ENCODE results near the gene TNFAIP8. TPM values are rescaled to one million over a fixed set of nuclear protein-coding genes. Genes with fewer than 3 reads are reported as not detected.

The TNFAIP8 gene
- total RNA-seq (2016; rRNA removed; fragmentation: Illumina TruSeq; extraction: Trizol), result 11.2 and 14.9 TPM in 2 replicates
- 3.2 and 3.7 TPM in 2 replicates for total RNA-seq (2016; cell fraction: cytosol; rRNA removed; fragmentation: Illumina TruSeq; extraction: Trizol; ENCODE audit: low read depth)
- 13.3 and 15.4 TPM in 2 replicates for total RNA-seq (2016; cell fraction: insoluble cytoplasmic fraction; rRNA removed; fragmentation: Illumina TruSeq; extraction: Trizol)
- 7.0 and 8.4 TPM in 2 replicates for total RNA-seq (2016; cell fraction: membrane; rRNA removed; fragmentation: Illumina TruSeq; extraction: Trizol)
- 3.7 and 5.8 TPM in 2 replicates for total RNA-seq (2016; cell fraction: nucleus; rRNA removed; fragmentation: Illumina TruSeq; extraction: Trizol)
- 4.9 and 6.4 TPM in 2 replicates for polyA plus RNA-seq (2011; rRNA removed)
- 6.7 and 7.1 TPM in 2 replicates for polyA plus RNA-seq (2011; cell fraction: cytosol; rRNA removed)
- 2.5 TPM in 2 replicates for polyA plus RNA-seq (2011; cell fraction: nucleus; rRNA removed)
- 6.2 and 6.6 TPM in 2 replicates for polyA plus RNA-seq (2012)
- polyA plus RNA-seq (2016; cell fraction: cytosol; fragmentation: Illumina TruSeq; extraction: Trizol; ENCODE audit: low read depth), result 1.0 and 1.2 TPM in 2 replicates
- polyA plus RNA-seq (2016; cell fraction: insoluble cytoplasmic fraction; fragmentation: Illumina TruSeq; extraction: Trizol; ENCODE audit: low read depth), result 16.1 and 16.3 TPM in 2 replicates
- polyA plus RNA-seq (2016; cell fraction: membrane; fragmentation: Illumina TruSeq; extraction: Trizol; ENCODE audit: low read depth), result 2.5 and 2.7 TPM in 2 replicates
- 5.1 and 5.5 TPM in 2 replicates for polyA plus RNA-seq (2016; cell fraction: nucleus; fragmentation: Illumina TruSeq; extraction: Trizol; ENCODE audit: insufficient read depth, low read depth)
- 3.0 and 11.3 TPM in 2 replicates for polyA minus RNA-seq (2011; rRNA and poly(A)+ RNA removed; ENCODE audit: low replicate concordance)
- 8.5 and 9.0 TPM in 2 replicates for polyA minus RNA-seq (2011; cell fraction: cytosol; rRNA and poly(A)+ RNA removed)
- polyA minus RNA-seq (2011; cell fraction: nucleus; rRNA and poly(A)+ RNA removed), result 5.5 and 10.3 TPM in 2 replicates
- percentile 59 among the genes with signal in this experiment for Bru-seq, nascent RNA
- percentile 45 among the genes with signal in this experiment for BruChase-seq, experiment 1, labeled RNA remaining after a 6-hour chase
- BruChase-seq, experiment 2, labeled RNA remaining after a 2-hour chase, result percentile 56 among the genes with signal in this experiment
- long read RNA-seq, experiment 1, transcript TNFAIP8-201 (2 exons, 795 nt), result major isoform, 11 of 13 reads
- long read RNA-seq, experiment 1, partial matches to known transcripts, result 0 of 13 reads
- long read RNA-seq, experiment 1, other reads (novel, unspliced or antisense), result 2 of 13 reads
- long read RNA-seq, experiment 2, partial matches to known transcripts, result 0 of 9 reads
- long read RNA-seq, experiment 2, other reads (novel, unspliced or antisense), result 6 of 9 reads

DNA sequence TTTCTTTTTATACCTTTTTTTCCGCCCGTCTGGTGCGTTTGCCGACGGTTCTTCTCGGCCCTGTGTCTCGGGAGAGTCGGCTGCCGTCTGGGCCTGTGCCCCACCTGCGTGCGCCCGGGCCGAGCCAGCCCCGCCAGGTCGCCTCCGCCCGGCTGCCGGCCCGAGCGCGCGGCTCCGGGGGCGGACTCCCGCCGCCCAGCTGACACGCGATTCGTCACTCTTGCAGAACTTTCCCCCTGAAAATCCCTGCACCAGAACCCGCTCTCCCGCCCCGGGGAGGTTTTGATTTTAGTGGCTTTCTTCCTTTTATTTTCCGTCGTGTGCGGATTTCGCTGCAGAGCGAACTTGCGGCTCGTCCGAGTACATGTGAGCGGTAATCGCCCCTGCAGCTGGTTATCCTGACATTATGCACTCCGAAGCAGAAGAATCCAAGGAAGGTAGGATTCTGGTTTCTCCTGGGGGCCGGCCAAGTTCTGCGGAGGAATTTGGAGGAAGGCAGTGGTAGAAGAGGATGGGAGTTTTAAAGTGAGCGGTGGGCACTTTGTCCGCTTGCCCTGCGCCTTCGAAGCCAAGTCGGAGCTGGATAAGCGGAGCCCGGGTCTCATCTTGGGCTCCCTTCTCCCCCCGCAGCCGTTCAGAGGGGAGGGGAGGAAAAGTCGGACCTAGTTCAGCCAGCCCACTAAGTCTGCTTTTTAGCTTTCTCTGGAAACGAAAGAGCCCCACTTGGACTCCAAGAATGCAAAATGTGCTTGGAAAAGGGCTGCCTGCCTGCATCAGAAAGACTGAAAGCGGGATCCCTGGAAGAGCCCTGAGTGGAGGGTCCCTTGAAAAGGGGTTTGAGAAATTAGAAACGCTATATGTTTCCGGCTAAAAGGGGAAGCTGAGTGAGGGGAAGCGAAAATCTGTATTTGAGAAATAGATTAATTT is at the start of gene TNFAIP8:
TNFAIP8 (plus strand) TSS at position 335 of the 927 bp plus-strand sequence; CDS start at position 407, 72 bp downstream.
- Histone ChIP-seq H3K4me1 (ENCODE audit: insufficient read depth, low read length) (peaks cover 20% of the 10 kb centered on the region), H3K36me3 (replicated peaks in 1 of 2; ENCODE audit: control insufficient read depth in 1 of 2, insufficient read depth in 2 of 2, low read length in 2 of 2) (no peaks in the 10 kb centered on the region), H3K9ac (ENCODE audit: insufficient read depth, low read depth, low read length) (0 out of 2 replicates have a peak within 1 kb of the TSS, but pooled peaks have one; percentile 44), H3K9me3 (ENCODE audit: low read length) (no peaks in the 10 kb centered on the region), H3K27ac (ENCODE audit: extremely low read length, insufficient read depth, low read length) (no peak within 1 kb of the TSS), H3K4me2 (ENCODE audit: low read depth, low read length) (peak within 1 kb of the TSS; percentile 78), H2AFZ (ENCODE audit: low read length) (no peak within 1 kb of the TSS), H3K79me2 (ENCODE audit: insufficient read depth, low read length) (no peaks in the 10 kb centered on the region), H4K20me1 (ENCODE audit: insufficient read depth, low read length) (no peaks in the 10 kb centered on the region), H3K27me3 (ENCODE audit: control insufficient read depth in 1 of 2, insufficient read depth in 2 of 2, low read length in 2 of 2) (no peaks in the 10 kb centered on the region), H3K4me3 (replicated peaks in 1 of 3; ENCODE audit: insufficient read depth in 1 of 3, low read depth in 2 of 3, low read length in 3 of 3) (peak within 1 kb of the TSS; percentile 45 to 65 (median 61))
- FAIRE-seq (no peak), DNase-seq (ENCODE audit: low spot score) (peak; percentile 5), ATAC-seq (peak; percentile 96)
- 26% methylated on average over 60 of the region's 60 CpGs for WGBS (ENCODE audit: low lambda C conversion rate)
- BruUV-seq (replicated peaks), result no TSS peak
- ChIA-PET POLR2A (no interaction called here), CTCF (ENCODE audit: low intra/inter-chr PET ratio, low total read pairs) (no interaction called here)
- intact Hi-C loops (cut with micrococcal nuclease; ENCODE audit: unreplicated experiment) (no loop called here), in situ Hi-C loops (cut with HindIII; ENCODE audit: extremely low pct_ligation_motif_present, low pct_unique_long_range_greater_than_20kb) (no loop called here)
- 0 out of 2 replicates have a peak, but pooled peaks have one; percentile 22 for TF ChIP-seq YEATS4 (CRISPR knock-in tag; IDR thresholded peaks at IDR 0.05; ENCODE audit: borderline replicate concordance)
- no peak for TF ChIP-seq CBX2 (IDR thresholded peaks at IDR 0.05; ENCODE audit: low read depth, low read length)
- no peak for TF ChIP-seq CBX2 (CRISPR knock-in tag; IDR thresholded peaks at IDR 0.05; ENCODE audit: low read depth)
- peak; percentile 49 for TF ChIP-seq ASH2L (IDR thresholded peaks at IDR 0.05; ENCODE audit: insufficient read length, low read depth, low read length)
- TF ChIP-seq, protein P1, sequence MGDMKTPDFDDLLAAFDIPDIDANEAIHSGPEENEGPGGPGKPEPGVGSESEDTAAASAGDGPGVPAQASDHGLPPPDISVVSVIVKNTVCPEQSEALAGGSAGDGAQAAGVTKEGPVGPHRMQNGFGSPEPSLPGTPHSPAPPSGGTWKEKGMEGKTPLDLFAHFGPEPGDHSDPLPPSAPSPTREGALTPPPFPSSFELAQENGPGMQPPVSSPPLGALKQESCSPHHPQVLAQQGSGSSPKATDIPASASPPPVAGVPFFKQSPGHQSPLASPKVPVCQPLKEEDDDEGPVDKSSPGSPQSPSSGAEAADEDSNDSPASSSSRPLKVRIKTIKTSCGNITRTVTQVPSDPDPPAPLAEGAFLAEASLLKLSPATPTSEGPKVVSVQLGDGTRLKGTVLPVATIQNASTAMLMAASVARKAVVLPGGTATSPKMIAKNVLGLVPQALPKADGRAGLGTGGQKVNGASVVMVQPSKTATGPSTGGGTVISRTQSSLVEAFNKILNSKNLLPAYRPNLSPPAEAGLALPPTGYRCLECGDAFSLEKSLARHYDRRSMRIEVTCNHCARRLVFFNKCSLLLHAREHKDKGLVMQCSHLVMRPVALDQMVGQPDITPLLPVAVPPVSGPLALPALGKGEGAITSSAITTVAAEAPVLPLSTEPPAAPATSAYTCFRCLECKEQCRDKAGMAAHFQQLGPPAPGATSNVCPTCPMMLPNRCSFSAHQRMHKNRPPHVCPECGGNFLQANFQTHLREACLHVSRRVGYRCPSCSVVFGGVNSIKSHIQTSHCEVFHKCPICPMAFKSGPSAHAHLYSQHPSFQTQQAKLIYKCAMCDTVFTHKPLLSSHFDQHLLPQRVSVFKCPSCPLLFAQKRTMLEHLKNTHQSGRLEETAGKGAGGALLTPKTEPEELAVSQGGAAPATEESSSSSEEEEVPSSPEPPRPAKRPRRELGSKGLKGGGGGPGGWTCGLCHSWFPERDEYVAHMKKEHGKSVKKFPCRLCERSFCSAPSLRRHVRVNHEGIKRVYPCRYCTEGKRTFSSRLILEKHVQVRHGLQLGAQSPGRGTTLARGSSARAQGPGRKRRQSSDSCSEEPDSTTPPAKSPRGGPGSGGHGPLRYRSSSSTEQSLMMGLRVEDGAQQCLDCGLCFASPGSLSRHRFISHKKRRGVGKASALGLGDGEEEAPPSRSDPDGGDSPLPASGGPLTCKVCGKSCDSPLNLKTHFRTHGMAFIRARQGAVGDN (CRISPR knock-in tag; IDR thresholded peaks at IDR 0.05), result peak; percentile 49
- peak; percentile 81 for TF ChIP-seq ZNF777 (CRISPR knock-in tag; IDR thresholded peaks at IDR 0.05)
- TF ChIP-seq KMT2A (CRISPR knock-in tag; IDR thresholded peaks at IDR 0.05), result 0 out of 2 replicates have a peak, but pooled peaks have one; percentile 15
- peak; percentile 59 for TF ChIP-seq HNRNPLL (IDR thresholded peaks at IDR 0.05; ENCODE audit: low read depth, low read length, poor library complexity, severe bottlenecking)
- TF ChIP-seq, protein P2, sequence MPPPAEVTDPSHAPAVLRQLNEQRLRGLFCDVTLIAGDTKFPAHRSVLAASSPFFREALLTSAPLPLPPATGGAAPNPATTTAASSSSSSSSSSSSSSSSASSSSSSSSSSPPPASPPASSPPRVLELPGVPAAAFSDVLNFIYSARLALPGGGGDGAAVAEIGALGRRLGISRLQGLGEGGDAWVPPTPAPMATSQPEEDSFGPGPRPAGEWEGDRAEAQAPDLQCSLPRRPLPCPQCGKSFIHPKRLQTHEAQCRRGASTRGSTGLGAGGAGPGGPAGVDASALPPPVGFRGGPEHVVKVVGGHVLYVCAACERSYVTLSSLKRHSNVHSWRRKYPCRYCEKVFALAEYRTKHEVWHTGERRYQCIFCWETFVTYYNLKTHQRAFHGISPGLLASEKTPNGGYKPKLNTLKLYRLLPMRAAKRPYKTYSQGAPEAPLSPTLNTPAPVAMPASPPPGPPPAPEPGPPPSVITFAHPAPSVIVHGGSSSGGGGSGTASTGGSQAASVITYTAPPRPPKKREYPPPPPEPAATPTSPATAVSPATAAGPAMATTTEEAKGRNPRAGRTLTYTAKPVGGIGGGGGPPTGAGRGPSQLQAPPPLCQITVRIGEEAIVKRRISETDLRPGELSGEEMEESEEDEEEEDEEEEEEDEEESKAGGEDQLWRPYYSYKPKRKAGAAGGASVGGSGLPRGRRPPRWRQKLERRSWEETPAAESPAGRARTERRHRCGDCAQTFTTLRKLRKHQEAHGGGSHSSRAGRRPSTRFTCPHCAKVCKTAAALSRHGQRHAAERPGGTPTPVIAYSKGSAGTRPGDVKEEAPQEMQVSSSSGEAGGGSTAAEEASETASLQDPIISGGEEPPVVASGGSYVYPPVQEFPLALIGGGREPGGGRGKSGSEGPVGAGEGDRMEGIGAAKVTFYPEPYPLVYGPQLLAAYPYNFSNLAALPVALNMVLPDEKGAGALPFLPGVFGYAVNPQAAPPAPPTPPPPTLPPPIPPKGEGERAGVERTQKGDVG (CRISPR knock-in tag; IDR thresholded peaks at IDR 0.05; ENCODE audit: borderline replicate concordance), result peak; percentile 35; the same call in 1 of the 2 replicates

Data from HepG2 (cell line).